HCT116 (cell line): Measurements from ENCODE around the gene BAD. TPM values are rescaled to one million over a fixed set of nuclear protein-coding genes. Genes with fewer than 3 reads are reported as not detected.

Experiments used
- ATAC-seq: fragments of 200-7000 bp; cut with Tn5 transposase; 2 replicates; pipeline ENCODE4 v1.9.1; 2020; ENCODE audit warnings: mild to moderate bottlenecking, moderate library complexity
- BruUV-seq: library from RNA; stranded (reverse); fragments of 400-500 nt; replicated peaks from 2 replicates; lab custom pipeline; 2021; lab: Mats Ljungman, UMichigan
- CTCF ChIA-PET: fragments of 300-600 bp; sonication (Branson Sonifier 250); formaldehyde crosslinking; loops from one replicate; lab custom pipeline; 2021; ENCODE audit warnings: antibody characterized with exemption; lab: Charles Lee
- POLR2A ChIA-PET: fragments of 300-600, 350-600 bp; sonication (Branson Sonifier 250); formaldehyde crosslinking; loops from one replicate; lab custom pipeline; 2021; ENCODE audit warnings: antibody characterized with exemption; lab: Charles Lee
- RAD21 ChIA-PET, 2 experiments: fragments of 300-600 bp; sonication (Branson Sonifier 250); formaldehyde crosslinking; loops; one replicate each; lab custom pipeline; 2023; ENCODE audit warnings: low total read pairs in 2 of 2; ENCODE audit not compliant: uncharacterized antibody in 2 of 2, unreplicated experiment in 2 of 2, low non-redundant PET in 1 of 2; lab: Charles Lee
- DNase-seq: peaks from one replicate; pipeline ENCODE4 v3.0.0-alpha.2; 2010; ENCODE audit warnings: low read depth, low spot score
- H2AFZ ChIP-seq: fragments of 200-600 bp; shearing (Covaris generic), sonication (generic); 2 replicates; pipeline ENCODE4 v1.6.1; 2017; ENCODE audit warnings: low read depth, mixed run types, mixed read lengths, antibody characterized with exemption, low read length; ENCODE audit not compliant: poor library complexity, severe bottlenecking
- H3K27ac ChIP-seq: 2 replicates; pipeline ENCODE4 v1.5.1; 2012; ENCODE audit warnings: low read depth, low read length
- H3K27me3 ChIP-seq: fragments of 200-600 bp; sonication (generic); 2 replicates; pipeline ENCODE4 v1.6.1; 2016; ENCODE audit warnings: mixed run types, low read length, mixed read lengths; ENCODE audit not compliant: insufficient read depth
- H3K36me3 ChIP-seq, 2 experiments: fragments of 200-500 bp in 1 of 2; fragments of 200-600 bp in 1 of 2; sonication (Bioruptor generic) in 1 of 2; sonication (generic) in 1 of 2; 2 replicates each; pipeline versions ENCODE4 v1.5.1 to v1.6.1; 2014 to 2016; ENCODE audit warnings: low read length in 2 of 2, inconsistent platforms in 1 of 2, mixed read lengths in 1 of 2, mixed run types in 1 of 2; ENCODE audit not compliant: insufficient read depth in 2 of 2, control insufficient read depth in 1 of 2
- H3K4me1 ChIP-seq, 2 experiments: fragments of 200-600 bp in 1 of 2; sonication (generic) in 1 of 2; 2 replicates each; pipeline versions ENCODE4 v1.5.1 to v1.6.1; 2012 to 2017; ENCODE audit warnings: low read length in 2 of 2, inconsistent platforms in 1 of 2, mild to moderate bottlenecking in 1 of 2, mixed read lengths in 1 of 2, mixed run types in 1 of 2, moderate library complexity in 1 of 2; ENCODE audit not compliant: insufficient read depth in 2 of 2, control insufficient read depth in 1 of 2
- H3K4me2 ChIP-seq: fragments of 200-600 bp; sonication (generic); 2 replicates; pipeline ENCODE4 v1.6.1; 2017; ENCODE audit warnings: mixed run types, low read length, mixed read lengths
- H3K4me3 ChIP-seq, 2 experiments: fragments of 200-600 bp in 1 of 2; sonication (generic) in 1 of 2; replicated peaks in 1 of 2; 2 replicates each; pipeline ENCODE4 v1.5.1; 2011 to 2016; ENCODE audit warnings: low read length in 2 of 2, control low read depth in 1 of 2, low read depth in 1 of 2, mild to moderate bottlenecking in 1 of 2, mixed read lengths in 1 of 2, mixed run types in 1 of 2
- H3K79me2 ChIP-seq: fragments of 200-600 bp; sonication (generic); 2 replicates; pipeline ENCODE4 v1.6.1; 2017; ENCODE audit warnings: mild to moderate bottlenecking, mixed run types, low read length, moderate library complexity, mixed read lengths; ENCODE audit not compliant: insufficient read depth
- H3K9ac ChIP-seq: fragments of 200-600 bp; sonication (generic); 2 replicates; pipeline ENCODE4 v1.6.1; 2016; ENCODE audit warnings: low read length, mixed read lengths
- H3K9me2 ChIP-seq: fragments of 200-600 bp; sonication (generic), shearing (Covaris generic); 2 replicates; pipeline ENCODE4 v1.6.1; 2017; ENCODE audit warnings: mixed run types, mild to moderate bottlenecking, moderate library complexity; ENCODE audit not compliant: insufficient read depth
- H3K9me3 ChIP-seq, 2 experiments: fragments of 200-500 bp in 1 of 2; fragments of 200-600 bp in 1 of 2; sonication (Bioruptor generic) in 1 of 2; sonication (generic) in 1 of 2; 2 replicates each; pipeline ENCODE4 v1.6.1; 2014 to 2017; ENCODE audit warnings: low read length in 2 of 2, mixed read lengths in 2 of 2, inconsistent platforms in 1 of 2, low read depth in 1 of 2, mild to moderate bottlenecking in 1 of 2, mixed run types in 1 of 2, moderate library complexity in 1 of 2; ENCODE audit not compliant: control insufficient read depth in 1 of 2, insufficient read depth in 1 of 2
- H4K20me1 ChIP-seq: fragments of 200-600 bp; sonication (generic), shearing (Covaris generic); 2 replicates; pipeline ENCODE4 v1.6.1; 2017; ENCODE audit warnings: mixed run types, mild to moderate bottlenecking, moderate library complexity; ENCODE audit not compliant: insufficient read depth
- JUND ChIP-seq: IDR thresholded peaks from 2 replicates; pipeline ENCODE4 v1.6.1; 2012
- RAD21 ChIP-seq: IDR thresholded peaks from 2 replicates; pipeline ENCODE4 v1.6.1; 2012; ENCODE audit warnings: low read depth, mild to moderate bottlenecking
- SRF ChIP-seq: IDR thresholded peaks from 2 replicates; pipeline ENCODE4 v1.6.1; 2012; ENCODE audit warnings: low read depth
- TCF7L2 ChIP-seq: IDR thresholded peaks from 2 replicates; pipeline ENCODE4 v1.7.0; 2011; ENCODE audit warnings: borderline replicate concordance, inconsistent platforms; ENCODE audit not compliant: insufficient read depth, insufficient read length; ENCODE audit errors: extremely low read depth
- ZFX ChIP-seq: fragments of 450-650 bp; IDR thresholded peaks from 2 replicates; pipeline ENCODE4 v1.6.1; 2017
- intact Hi-C: fragments of 100-400 bp; cut with micrococcal nuclease; formaldehyde crosslinking; loops from 2 replicates; pipeline ENCODE4 v1.10.0; 2022
- total RNA-seq: library from RNA; stranded (reverse); gene quantifications from one replicate; pipeline ENCODE4 v1.2.1, GENCODE V29; 2021; ENCODE audit not compliant: unreplicated experiment
- TF ChIP-seq, protein P1 (sequence below): IDR thresholded peaks from 2 replicates; pipeline ENCODE4 v1.6.1; 2012; ENCODE audit warnings: low read depth

The BAD gene
- total RNA-seq, 1 experiment from 2014 or later = 51.9 TPM

DNA sequence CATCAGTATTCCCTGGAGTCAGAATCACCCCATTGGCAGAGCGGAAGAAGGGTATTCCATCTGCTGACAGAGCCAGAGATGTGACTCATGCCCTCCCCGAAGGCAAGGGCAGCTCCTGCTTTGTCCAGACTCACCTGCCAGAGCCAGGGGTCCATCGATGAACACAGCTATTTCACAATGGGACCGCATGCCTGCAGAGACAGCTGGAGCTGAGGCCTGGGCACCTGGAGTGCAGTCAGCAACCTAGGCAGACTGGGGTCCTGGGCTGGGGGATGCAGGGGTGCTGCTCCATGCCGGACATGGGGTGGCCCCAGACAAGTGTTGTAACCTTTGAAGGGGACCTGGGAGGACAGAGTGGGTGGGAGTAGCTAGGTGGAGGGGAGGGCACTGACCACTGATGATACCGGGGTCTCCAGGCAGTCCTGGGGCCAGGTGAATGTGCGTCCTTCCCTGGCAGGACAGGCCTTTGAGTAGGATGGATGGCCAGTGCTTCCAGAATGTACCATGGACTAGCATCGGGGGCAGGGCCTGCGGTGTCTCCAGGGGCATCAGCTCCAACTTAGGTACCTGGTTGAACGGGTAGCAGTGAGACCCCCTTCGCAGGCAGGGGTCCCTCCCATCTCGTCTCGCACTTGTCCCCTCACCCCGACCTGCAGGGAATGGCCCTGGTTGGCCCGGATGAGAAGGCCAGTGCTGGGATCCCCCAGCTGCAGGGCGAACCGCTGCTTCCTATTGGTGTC is 60.1 kb downstream of the BAD start:
- Histone ChIP-seq H3K36me3 (peaks cover 0 to 6% of the 10 kb centered on the region in 2 experiments; a peak in 1 of 4 replicates), H4K20me1 (no peaks in the 10 kb centered on the region), H2AFZ (no peak overlapping the region), H3K4me3 (peak overlapping the region in 1 of 2 experiments; percentile 90; a peak in 2 of 4 replicates), H3K79me2 (peaks cover 19% of the 10 kb centered on the region; the same call in 1 of the 2 replicates), H3K9me3 (no peaks in the 10 kb centered on the region), H3K27ac (peak overlapping the region; percentile 95; the same call in 1 of the 2 replicates), H3K27me3 (no peaks in the 10 kb centered on the region), H3K4me2 (peak overlapping the region; percentile 100), H3K4me1 (peaks cover 10 to 26% of the 10 kb centered on the region in 2 experiments)
- POLR2A ChIA-PET = no interaction called here
- BruUV-seq = no TSS peak
- ATAC-seq (no peak), DNase-seq (no peak)
- CTCF ChIA-PET = interaction anchor here (0.8 to 1.5 kb wide), 2 partner anchors 20 to 80 kb away, joined by 3 to 4 read pairs; no protein-coding TSS in a partner anchor
- TF ChIP-seq SRF (no peak), JUND (no peak), ZFX (no peak), RAD21 (no peak), TCF7L2 (no peak)
- TF ChIP-seq, protein P1, sequence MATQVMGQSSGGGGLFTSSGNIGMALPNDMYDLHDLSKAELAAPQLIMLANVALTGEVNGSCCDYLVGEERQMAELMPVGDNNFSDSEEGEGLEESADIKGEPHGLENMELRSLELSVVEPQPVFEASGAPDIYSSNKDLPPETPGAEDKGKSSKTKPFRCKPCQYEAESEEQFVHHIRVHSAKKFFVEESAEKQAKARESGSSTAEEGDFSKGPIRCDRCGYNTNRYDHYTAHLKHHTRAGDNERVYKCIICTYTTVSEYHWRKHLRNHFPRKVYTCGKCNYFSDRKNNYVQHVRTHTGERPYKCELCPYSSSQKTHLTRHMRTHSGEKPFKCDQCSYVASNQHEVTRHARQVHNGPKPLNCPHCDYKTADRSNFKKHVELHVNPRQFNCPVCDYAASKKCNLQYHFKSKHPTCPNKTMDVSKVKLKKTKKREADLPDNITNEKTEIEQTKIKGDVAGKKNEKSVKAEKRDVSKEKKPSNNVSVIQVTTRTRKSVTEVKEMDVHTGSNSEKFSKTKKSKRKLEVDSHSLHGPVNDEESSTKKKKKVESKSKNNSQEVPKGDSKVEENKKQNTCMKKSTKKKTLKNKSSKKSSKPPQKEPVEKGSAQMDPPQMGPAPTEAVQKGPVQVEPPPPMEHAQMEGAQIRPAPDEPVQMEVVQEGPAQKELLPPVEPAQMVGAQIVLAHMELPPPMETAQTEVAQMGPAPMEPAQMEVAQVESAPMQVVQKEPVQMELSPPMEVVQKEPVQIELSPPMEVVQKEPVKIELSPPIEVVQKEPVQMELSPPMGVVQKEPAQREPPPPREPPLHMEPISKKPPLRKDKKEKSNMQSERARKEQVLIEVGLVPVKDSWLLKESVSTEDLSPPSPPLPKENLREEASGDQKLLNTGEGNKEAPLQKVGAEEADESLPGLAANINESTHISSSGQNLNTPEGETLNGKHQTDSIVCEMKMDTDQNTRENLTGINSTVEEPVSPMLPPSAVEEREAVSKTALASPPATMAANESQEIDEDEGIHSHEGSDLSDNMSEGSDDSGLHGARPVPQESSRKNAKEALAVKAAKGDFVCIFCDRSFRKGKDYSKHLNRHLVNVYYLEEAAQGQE = no peak
- TF ChIP-seq, all 23 proteins: peak for 0
- RAD21 ChIA-PET = interaction anchor here in 1 of 2 experiments (0.8 kb wide), 1 partner anchor 20 kb away, joined by 3 read pairs; no protein-coding TSS in a partner anchor
- Histone ChIP-seq H3K9ac (no peak overlapping the region), H3K9me2 (no peaks in the 10 kb centered on the region)
- intact Hi-C loops = no loop called here
